C4-2B (cell line): Measurements from ENCODE around the gene ATP6V0A4.

ENCODE experiments used
- H3K27ac ChIP-seq: fragments of 450-650 bp; 2 replicates; pipeline ENCODE4 v1.5.1; 2017
- CTCF ChIP-seq: fragments of 450-650 bp; conservative IDR thresholded peaks from 2 replicates; pipeline ENCODE4 v1.5.1; 2017; ENCODE audit warnings: mild to moderate bottlenecking

Gene ATP6V0A4

GRCh38 chr7:138656952-138657351, 141.0 kb downstream of the ATP6V0A4 start:
- no peak for TF ChIP-seq CTCF
- H3K27ac ChIP-seq: no peak overlapping the region
